ENCODE data around the gene TVP23A.

Gene TVP23A

DNA sequence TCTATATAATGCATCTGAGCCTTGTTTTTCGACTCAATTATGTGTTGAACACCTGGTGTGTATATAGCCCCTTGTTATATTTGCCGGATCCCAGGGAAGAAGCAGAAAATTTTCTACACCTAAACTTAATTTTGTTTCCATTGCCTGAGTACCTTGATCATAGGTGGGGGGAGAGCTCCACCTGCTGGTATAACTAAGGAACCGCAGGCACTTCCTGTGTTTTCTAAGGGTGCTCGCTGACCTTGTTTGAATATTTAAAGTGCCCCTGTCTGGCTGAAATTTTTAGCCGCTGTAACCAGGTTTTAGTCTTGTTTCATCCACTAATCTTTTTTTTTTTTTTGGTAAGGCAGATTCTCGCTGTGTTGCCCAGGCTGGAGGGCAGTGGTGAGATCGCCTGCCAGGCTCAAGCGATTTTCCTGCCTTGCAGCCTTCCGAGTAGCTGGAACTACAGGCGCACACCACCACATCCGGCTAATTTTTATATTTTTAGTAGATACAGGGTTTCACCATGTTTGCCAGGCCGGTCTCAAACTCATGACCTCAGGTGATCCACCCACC lies 81.4 kb downstream of the TVP23A start:
- no peak overlapping the region for H3K4me3 Mint-ChIP-seq

GRCh38 chr16:10731790-10732189 lies 86.8 kb downstream of the TVP23A start:
- H3K4me1 Mint-ChIP-seq: peaks cover under 1% of the 10 kb centered on the region
- peaks cover 5% of the 10 kb centered on the region for H3K36me3 Mint-ChIP-seq (ENCODE audit: low read depth)
- H3K4me3 Mint-ChIP-seq: no peak overlapping the region
- H3K9me3 Mint-ChIP-seq: peaks cover 5% of the 10 kb centered on the region
- DNase-seq: no peak
- peak overlapping the region; percentile 64 for H3K27ac Mint-ChIP-seq
- TF ChIP-seq, protein P1, sequence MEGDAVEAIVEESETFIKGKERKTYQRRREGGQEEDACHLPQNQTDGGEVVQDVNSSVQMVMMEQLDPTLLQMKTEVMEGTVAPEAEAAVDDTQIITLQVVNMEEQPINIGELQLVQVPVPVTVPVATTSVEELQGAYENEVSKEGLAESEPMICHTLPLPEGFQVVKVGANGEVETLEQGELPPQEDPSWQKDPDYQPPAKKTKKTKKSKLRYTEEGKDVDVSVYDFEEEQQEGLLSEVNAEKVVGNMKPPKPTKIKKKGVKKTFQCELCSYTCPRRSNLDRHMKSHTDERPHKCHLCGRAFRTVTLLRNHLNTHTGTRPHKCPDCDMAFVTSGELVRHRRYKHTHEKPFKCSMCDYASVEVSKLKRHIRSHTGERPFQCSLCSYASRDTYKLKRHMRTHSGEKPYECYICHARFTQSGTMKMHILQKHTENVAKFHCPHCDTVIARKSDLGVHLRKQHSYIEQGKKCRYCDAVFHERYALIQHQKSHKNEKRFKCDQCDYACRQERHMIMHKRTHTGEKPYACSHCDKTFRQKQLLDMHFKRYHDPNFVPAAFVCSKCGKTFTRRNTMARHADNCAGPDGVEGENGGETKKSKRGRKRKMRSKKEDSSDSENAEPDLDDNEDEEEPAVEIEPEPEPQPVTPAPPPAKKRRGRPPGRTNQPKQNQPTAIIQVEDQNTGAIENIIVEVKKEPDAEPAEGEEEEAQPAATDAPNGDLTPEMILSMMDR (IDR thresholded peaks at IDR 0.05): no peak
- peaks cover 2% of the 10 kb centered on the region for H3K27me3 Mint-ChIP-seq (ENCODE audit: low read depth, poor library complexity)

More for the DNA sequence above, 81.4 kb downstream of the TVP23A start:
- Mint-ChIP-seq H3K27me3 (ENCODE audit: low read depth, poor library complexity) (peaks cover 6% of the 10 kb centered on the region), H3K9me3 (peaks cover 5% of the 10 kb centered on the region), H3K27ac (no peak overlapping the region), H3K4me1 (peaks cover 48% of the 10 kb centered on the region), H3K36me3 (ENCODE audit: low read depth) (peaks cover 5% of the 10 kb centered on the region)
- DNase-seq: peak; percentile 69
- TF ChIP-seq, protein P1 (IDR thresholded peaks at IDR 0.05): peak; percentile 90

DNA sequence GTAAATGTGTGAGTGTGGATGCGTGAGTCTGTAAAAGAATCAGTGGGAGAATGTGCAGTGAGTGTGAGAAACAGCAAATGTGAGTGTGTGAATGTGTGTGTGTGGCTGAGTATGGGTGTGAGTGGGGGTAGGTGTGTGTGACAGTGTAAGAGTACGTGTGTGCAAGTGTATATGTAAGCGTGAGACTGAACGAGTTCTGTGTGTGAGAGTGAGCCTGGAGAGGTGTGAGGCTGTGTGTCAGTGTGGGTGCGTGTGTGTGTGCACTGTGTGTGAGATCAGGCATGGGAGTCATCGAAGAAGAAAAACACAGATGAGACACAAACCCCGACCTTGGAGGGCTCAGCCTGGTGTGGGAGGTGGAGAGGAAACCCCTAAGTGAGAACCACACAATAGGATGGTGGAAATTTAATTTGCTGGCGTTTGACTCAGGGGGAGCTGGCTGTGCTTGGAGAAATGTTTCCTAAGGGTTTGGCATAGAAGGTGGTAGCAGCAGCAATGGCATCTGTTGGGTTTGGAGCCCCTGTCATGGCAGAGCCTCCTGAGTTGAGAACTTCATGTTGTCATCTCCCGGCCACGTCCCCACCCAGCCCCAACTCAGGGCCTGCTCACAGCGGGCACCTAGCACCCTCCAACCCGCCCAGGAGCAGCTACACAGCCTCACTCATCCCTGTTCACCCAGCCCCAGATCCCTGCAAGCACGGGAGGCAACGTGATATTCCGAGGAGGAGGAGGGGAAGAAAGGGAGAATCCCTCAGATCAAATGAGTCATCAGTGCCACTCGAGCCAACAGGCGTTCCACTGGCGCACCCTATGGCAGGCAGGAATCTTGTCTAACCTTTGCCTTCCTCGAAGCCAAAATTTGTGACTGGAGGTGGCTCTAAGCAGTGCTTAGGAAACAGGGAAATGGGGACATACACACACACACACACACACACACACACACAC lies 89.2 kb downstream of the TVP23A start:
- H3K4me1 Mint-ChIP-seq: no peaks in the 10 kb centered on the region
- TF ChIP-seq, protein P1 (IDR thresholded peaks at IDR 0.05): no peak
- peaks cover 5% of the 10 kb centered on the region for H3K36me3 Mint-ChIP-seq (ENCODE audit: low read depth)
- peak overlapping the region; percentile 62 for H3K27ac Mint-ChIP-seq
- H3K27me3 Mint-ChIP-seq (ENCODE audit: low read depth, poor library complexity): peaks cover 2% of the 10 kb centered on the region
- no peak overlapping the region for H3K4me3 Mint-ChIP-seq
- DNase-seq: no peak
- peaks cover 5% of the 10 kb centered on the region for H3K9me3 Mint-ChIP-seq

- Mint-ChIP-seq H3K36me3 (ENCODE audit: low read depth) (peaks cover 2% of the 10 kb centered on the region), H3K9me3 (peaks cover 3% of the 10 kb centered on the region), H3K27ac (no peak overlapping the region), H3K27me3 (ENCODE audit: low read depth, poor library complexity) (peaks cover 2% of the 10 kb centered on the region), H3K4me1 (no peaks in the 10 kb centered on the region), H3K4me3 (no peak overlapping the region)
- TF ChIP-seq, protein P1 (IDR thresholded peaks at IDR 0.05): no peak
- DNase-seq: no peak
Measured at GRCh38 chr16:10728003-10728887, 90.3 kb downstream of the TVP23A start.

Measured in nephron progenitor cell (in vitro differentiated cells).